Stimulated activated memory B cell treated with anti-CD40 and anti-IgM and Interleukin-4, amounts not matched to agents 10 μg/mL and 1 μg/mL and 100 μg/mL, for 72 hours (primary cell): ENCODE data around the gene PITX1.

ENCODE experiments used
- ATAC-seq: fragments of 150-1000 bp; cut with Tn5 transposase; 2 replicates; pipeline ENCODE4 v1.10.0; 2021
- H3K27ac Mint-ChIP-seq: one replicate; pipeline ENCODE4 v1.8.0; 2022; ENCODE audit warnings: mild to moderate bottlenecking, mixed read lengths
- H3K27me3 Mint-ChIP-seq: one replicate; pipeline ENCODE4 v1.8.0; 2022; ENCODE audit warnings: mixed read lengths
- H3K36me3 Mint-ChIP-seq: one replicate; pipeline ENCODE4 v1.8.0; 2022; ENCODE audit warnings: mixed read lengths
- H3K4me1 Mint-ChIP-seq: one replicate; pipeline ENCODE4 v1.8.0; 2022; ENCODE audit warnings: mixed read lengths
- H3K4me3 Mint-ChIP-seq: one replicate; pipeline ENCODE4 v1.8.0; 2022; ENCODE audit warnings: mild to moderate bottlenecking, moderate library complexity, mixed read lengths
- H3K9me3 Mint-ChIP-seq: one replicate; pipeline ENCODE4 v1.8.0; 2022; ENCODE audit warnings: mixed read lengths

The PITX1 gene

DNA sequence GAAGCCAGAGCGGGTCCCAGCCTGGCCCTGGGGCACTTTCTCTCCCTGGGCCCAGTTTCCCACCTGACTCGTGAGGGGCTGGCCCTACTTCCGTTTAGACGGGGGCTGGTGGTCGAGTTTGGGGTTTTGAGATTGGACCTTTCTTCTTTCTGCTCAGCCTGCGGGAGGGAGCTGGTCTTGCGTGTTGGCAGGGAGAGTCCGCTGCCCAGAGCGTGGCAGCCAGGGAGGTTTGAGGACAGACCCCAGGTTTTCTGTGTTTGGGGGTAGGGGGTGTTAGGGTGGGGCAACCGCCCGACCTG lies 6.0 kb upstream of the PITX1 start:
- Mint-ChIP-seq H3K27me3 (peaks cover 92% of the 10 kb centered on the region), H3K4me3 (no peak overlapping the region), H3K9me3 (no peaks in the 10 kb centered on the region), H3K4me1 (peaks cover 19% of the 10 kb centered on the region), H3K36me3 (no peaks in the 10 kb centered on the region), H3K27ac (no peak overlapping the region)
- ATAC-seq: no peak

DNA sequence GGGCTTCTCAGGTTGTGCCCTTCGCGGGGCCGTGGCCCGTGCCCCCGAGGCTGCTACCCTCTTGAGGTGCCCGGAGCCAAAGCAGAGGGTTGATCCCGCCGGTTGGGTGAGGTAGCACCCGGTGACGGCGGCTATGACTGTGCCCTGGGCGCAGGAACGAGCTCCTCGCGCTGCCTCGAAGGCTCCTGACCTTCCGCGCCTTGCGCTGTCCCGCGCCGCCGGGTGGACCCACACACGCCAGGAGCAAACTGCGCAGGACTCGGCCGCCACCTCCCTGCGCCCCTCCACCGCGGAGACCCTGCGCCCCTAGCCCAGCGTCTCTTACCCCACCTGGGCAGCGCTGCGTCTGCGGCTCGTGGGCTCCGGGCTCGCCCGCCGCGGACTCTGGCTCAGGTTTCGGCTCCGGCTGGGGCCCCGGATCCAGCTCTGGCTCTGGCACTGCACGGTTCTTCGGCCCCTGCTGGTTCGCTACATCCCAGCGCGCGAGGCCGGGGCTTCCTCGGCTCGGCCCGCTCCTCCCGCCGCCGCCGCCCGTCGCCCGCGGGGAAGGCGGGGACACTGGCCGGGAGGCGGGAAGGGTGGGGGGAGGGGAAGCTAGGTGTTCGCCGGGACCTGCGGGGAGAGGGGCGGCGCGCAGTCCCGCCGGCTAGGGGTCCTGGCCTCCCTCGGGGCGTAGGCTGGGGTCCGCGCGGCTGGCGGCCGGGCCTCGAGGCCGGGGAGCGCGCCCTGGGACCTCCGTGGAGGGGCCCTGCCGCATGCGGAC lies 5.4 kb upstream of the PITX1 start:
- Mint-ChIP-seq H3K27ac (no peak overlapping the region), H3K9me3 (no peaks in the 10 kb centered on the region), H3K27me3 (peaks cover 92% of the 10 kb centered on the region), H3K4me3 (no peak overlapping the region), H3K4me1 (peaks cover 25% of the 10 kb centered on the region), H3K36me3 (no peaks in the 10 kb centered on the region)
- no peak for ATAC-seq

DNA sequence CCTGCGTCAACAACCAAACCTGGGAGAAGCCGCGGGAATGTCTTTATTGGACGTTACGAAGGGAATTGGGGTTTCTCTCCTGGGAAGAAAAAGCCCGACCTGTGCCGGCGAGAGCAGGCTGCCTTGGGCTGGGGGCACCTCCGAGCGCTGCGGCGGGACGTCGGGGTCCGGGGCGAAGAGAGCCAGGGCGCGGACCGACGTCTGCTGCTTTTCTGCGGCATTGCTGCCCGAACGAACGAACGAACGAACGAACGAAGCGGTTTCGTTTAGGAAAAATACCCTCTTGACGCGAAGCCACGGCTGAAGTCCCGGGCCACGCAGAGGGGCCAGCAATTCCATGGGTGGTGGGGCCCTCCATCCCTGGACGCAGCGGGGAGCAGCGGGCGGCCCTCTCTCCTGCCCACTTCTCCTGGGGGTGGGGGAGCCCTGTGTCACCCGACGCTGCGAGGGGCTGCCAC lies 4.8 kb upstream of the PITX1 start:
- Mint-ChIP-seq H3K4me1 (peaks cover 28% of the 10 kb centered on the region), H3K27ac (no peak overlapping the region), H3K4me3 (no peak overlapping the region), H3K9me3 (no peaks in the 10 kb centered on the region), H3K27me3 (peaks cover 89% of the 10 kb centered on the region), H3K36me3 (no peaks in the 10 kb centered on the region)
- ATAC-seq: no peak

DNA sequence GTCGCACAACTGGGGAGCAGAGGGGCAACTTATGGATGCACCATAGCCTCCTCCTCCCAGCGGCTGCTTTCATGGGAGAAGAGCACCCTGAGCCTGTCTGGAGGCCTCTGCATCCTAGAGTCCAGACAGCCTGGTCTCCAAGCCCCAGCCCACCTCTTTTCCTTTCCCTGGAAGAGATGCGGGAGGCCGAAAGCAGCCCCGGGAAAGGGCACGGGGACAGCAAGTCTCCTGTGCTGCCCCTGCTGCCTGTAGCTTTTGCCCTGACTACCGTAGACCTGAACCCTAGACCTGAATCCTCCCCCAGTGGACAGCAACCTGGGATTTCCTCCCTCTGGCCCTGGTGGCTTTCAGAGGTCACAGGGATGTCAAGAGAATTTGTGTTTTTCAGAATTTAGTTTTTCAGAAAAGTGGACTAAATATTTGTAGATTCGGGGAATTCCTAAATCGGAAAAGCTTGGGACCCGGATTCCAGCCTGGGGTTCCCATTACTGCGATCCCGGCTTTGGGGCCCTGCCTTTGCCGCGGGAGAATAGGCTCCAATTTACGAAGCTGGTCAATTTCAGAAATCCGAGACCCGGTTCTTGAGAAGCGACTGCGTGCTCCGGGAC lies 4.3 kb upstream of the PITX1 start:
- Mint-ChIP-seq H3K4me1 (peaks cover 31% of the 10 kb centered on the region), H3K27ac (no peak overlapping the region), H3K4me3 (no peak overlapping the region), H3K9me3 (no peaks in the 10 kb centered on the region), H3K36me3 (no peaks in the 10 kb centered on the region), H3K27me3 (peaks cover 88% of the 10 kb centered on the region)
- no peak for ATAC-seq

DNA sequence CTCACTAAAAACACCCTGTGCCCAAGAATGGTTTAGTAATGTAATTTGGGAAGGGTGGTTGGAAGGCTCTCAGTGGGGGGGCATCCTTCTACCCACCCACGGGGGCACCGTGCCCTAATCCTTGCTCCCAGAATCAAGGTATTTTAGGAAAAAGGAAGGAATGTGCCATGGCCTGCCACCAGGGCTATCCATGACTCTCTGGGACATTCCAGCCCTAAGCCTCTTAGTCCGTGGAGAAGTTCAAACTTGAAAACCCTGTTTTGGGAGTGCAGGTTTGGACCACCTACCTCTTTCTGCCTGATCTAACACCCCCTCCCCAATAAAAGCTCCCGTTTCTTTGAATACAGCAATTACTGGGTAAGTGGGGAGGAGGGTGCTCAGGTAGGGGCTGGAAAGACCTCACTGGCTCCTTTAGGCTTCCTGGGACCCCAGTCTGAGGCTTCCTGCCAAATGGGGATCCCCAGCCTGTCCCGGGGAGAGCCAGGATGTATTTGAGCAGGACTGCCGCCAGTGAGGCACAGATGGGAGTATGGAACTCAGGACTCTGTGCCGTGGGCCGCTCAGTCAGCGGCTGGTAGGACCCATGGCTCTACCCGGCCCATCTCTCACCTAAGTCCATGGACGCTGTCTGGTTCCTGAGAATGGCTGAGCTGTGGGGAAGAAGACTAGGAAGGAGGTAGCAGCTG lies 3.6 kb upstream of the PITX1 start:
- Mint-ChIP-seq H3K4me3 (no peak overlapping the region), H3K27ac (no peak overlapping the region), H3K36me3 (no peaks in the 10 kb centered on the region), H3K9me3 (no peaks in the 10 kb centered on the region), H3K4me1 (peaks cover 35% of the 10 kb centered on the region), H3K27me3 (peaks cover 87% of the 10 kb centered on the region)
- no peak for ATAC-seq

DNA sequence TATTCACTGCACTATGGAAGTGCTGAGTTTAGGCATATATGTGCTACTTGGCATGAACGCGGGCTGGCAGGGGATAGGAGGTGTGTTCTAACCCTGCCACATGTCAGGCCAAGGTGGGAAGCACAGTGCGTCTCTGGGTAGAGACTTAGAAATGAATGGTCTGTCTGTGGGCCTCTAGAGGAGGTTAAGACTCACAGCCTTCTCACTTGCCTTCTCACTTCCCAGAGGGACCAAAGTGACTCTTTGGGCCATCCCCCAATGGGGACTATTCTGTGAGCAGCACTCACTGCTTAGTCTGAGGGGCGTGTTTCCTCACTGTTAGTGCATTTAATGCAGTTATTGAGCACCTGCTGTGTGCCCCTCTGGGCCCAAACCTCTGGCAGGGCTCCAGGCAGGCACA lies 2.4 kb upstream of the PITX1 start:
- H3K36me3 Mint-ChIP-seq: no peaks in the 10 kb centered on the region
- H3K4me1 Mint-ChIP-seq: peaks cover 43% of the 10 kb centered on the region
- no peaks in the 10 kb centered on the region for H3K9me3 Mint-ChIP-seq
- H3K27me3 Mint-ChIP-seq: peaks cover 86% of the 10 kb centered on the region
- H3K4me3 Mint-ChIP-seq: no peak overlapping the region
- no peak for ATAC-seq
- H3K27ac Mint-ChIP-seq: no peak overlapping the region

DNA sequence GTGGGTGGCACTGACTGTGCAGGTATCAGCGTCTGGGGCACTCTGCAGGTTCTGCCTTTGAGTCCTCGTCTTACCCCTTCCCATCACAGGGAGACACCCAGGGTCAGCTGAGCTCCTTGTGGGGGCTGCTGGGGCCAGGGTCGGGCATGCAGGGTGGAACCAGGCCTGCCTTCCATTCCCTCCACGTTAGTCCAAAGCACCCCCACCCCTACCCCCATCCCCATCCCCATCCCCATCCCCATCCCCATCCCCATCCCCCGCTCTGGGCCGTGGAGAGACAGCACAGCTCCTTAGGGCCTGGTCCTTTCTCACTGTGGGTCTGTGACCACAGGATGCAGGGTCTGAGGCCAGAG lies 1.6 kb upstream of the PITX1 start:
- ATAC-seq: no peak
- no peaks in the 10 kb centered on the region for H3K36me3 Mint-ChIP-seq
- H3K27ac Mint-ChIP-seq: no peak overlapping the region
- no peak overlapping the region for H3K4me3 Mint-ChIP-seq
- H3K27me3 Mint-ChIP-seq: peaks cover 86% of the 10 kb centered on the region
- no peaks in the 10 kb centered on the region for H3K9me3 Mint-ChIP-seq
- peaks cover 45% of the 10 kb centered on the region for H3K4me1 Mint-ChIP-seq

DNA sequence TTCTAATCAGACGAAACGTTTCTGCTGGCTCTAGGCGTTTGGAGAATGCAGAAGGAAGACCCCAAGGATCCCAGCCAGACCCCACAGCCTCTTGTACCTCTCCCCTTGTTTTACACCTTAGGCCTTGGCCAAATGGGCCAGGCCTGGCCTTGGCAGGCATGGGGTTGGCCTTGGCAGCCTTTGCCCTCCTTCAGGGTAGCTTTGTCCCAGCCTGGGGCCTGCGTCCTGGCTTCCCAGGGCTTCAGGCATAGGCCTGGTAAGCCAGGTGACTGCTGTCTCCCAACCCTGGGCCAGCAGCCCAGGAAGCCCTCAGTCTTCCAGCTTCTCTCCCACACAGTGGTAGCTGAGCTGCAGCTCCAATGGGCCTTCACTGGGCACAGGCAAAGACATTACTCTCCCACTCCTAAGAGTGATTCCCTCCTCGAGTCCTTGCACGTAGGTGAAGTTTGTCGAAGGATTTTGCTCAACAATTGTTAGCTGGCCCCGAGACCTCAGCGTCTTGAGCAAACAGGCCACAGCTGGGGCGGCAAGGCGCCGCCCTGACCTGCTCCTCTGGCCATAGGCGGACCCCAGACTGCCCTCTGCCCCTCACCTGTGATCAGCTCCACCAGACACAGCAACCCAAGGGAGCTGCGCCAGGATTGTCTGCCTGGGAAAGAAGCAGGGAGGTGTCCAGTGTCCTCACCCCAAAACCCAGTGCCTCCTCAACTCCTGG lies 1.1 kb upstream of the PITX1 start:
- peaks cover 45% of the 10 kb centered on the region for H3K4me1 Mint-ChIP-seq

DNA sequence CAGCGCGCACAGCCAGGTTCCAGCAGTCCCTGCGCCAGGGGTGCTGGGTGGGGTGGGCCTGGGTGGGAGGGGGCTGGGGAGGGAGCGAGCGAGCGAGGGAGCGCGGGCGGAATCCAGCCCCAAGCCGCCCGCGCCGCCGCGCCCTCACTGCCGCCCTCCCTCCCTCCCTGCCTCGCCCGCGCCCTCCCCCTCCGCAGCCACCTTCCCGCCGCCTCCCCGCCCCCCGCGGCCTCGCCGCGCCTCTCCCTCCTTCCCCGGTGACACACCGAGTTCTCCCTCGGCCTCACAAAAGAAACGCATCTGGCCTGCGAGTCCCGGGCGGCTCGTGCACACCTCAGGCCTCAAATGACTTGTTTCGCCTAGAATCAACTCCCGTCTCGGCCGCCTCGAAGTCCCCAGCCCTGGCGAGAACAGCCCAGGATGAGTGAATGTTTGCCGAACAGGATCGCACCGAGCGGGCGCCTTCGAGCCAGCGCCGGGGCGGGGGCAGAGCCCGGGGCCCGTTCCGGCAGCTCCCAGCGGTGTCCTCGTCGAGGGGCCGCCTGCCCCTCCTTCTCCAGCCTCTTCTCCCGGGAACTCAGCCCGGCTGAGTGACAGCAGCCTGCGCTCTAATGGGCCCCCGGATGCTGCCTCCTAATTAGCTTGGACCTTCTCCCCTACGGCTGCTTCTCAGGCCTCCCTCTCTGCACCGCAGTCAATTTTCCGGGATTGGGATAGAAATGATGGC lies 371 bp upstream of the PITX1 start:
- peak; percentile 48 for ATAC-seq
- Mint-ChIP-seq H3K9me3 (peaks cover 7% of the 10 kb centered on the region), H3K36me3 (peaks cover 6% of the 10 kb centered on the region), H3K4me1 (peaks cover 47% of the 10 kb centered on the region), H3K27me3 (peaks cover 89% of the 10 kb centered on the region), H3K27ac (no peak overlapping the region), H3K4me3 (peak overlapping the region; percentile 82)

More for the DNA sequence above, 1.1 kb upstream of the PITX1 start:
- no peaks in the 10 kb centered on the region for H3K36me3 Mint-ChIP-seq
- H3K4me3 Mint-ChIP-seq: peak overlapping the region; percentile 82
- ATAC-seq: no peak
- no peak overlapping the region for H3K27ac Mint-ChIP-seq
- no peaks in the 10 kb centered on the region for H3K9me3 Mint-ChIP-seq
- peaks cover 86% of the 10 kb centered on the region for H3K27me3 Mint-ChIP-seq

DNA sequence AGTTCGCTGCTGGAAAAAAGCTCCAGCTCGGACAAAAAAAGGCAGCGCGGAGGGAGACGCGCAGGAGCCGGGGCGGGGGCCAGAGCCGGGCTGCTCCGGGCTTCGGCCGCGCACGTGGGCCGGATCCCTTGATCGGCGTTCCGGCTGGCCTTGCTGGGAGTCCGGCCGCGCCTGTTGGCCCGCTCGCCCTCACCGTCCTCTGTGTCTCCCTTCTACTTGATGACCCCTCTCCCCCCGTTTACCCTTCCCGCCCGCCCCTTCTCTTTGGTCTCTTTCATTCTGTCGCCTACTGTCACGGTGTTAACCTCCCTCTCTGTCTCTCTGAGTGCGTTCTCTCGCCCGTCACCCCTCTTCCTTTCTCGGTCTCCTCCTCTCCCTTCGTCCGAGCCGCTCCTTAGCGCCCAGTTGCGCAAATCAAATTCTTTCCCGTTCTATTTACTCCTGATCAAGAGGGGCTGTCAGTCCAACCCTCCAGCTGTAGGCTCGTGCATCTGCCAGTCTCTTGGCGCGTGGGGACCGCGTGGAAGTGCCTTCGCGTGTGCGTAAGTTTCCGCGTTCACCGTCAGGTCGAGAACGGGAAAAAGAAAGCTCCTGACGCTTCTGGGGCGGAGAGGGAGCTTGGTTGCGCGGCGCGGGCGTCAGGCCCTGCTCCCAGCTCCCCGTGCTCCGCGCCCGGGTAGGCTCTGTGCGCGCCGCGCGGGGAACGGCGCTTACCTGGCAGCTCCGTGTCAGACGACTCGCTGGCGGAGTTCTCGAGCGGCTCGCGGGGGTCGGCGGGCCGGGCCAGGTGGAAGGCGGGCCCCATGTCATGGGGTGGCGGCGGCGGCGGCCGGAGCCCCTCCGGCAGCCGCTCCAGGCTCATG lies 798 bp downstream of the PITX1 start:
- Mint-ChIP-seq H3K36me3 (peaks cover 8% of the 10 kb centered on the region), H3K27me3 (peaks cover 92% of the 10 kb centered on the region), H3K4me1 (peaks cover 44% of the 10 kb centered on the region), H3K9me3 (peaks cover 8% of the 10 kb centered on the region), H3K27ac (no peak overlapping the region), H3K4me3 (peak overlapping the region; percentile 79)
- ATAC-seq: no peak

DNA sequence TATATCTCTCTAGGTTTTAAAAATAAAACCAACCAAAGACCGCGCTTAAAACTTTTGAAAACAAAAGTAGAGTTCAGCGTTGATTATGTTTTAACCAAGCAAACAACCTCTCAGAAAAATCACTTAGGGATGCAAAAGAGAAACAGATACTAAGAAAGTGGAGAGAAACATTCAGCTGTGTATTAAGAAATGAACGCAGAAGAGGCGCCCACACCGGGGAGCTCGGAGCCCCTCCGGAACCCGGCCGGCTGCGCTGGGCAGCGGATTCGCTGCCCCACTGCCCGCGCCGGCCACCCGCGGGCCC lies 1.4 kb downstream of the PITX1 start:
- peaks cover 91% of the 10 kb centered on the region for H3K27me3 Mint-ChIP-seq
- H3K36me3 Mint-ChIP-seq: peaks cover 8% of the 10 kb centered on the region
- no peak for ATAC-seq
- H3K27ac Mint-ChIP-seq: no peak overlapping the region
- H3K9me3 Mint-ChIP-seq: peaks cover 8% of the 10 kb centered on the region
- H3K4me3 Mint-ChIP-seq: no peak overlapping the region
- H3K4me1 Mint-ChIP-seq: peaks cover 45% of the 10 kb centered on the region

DNA sequence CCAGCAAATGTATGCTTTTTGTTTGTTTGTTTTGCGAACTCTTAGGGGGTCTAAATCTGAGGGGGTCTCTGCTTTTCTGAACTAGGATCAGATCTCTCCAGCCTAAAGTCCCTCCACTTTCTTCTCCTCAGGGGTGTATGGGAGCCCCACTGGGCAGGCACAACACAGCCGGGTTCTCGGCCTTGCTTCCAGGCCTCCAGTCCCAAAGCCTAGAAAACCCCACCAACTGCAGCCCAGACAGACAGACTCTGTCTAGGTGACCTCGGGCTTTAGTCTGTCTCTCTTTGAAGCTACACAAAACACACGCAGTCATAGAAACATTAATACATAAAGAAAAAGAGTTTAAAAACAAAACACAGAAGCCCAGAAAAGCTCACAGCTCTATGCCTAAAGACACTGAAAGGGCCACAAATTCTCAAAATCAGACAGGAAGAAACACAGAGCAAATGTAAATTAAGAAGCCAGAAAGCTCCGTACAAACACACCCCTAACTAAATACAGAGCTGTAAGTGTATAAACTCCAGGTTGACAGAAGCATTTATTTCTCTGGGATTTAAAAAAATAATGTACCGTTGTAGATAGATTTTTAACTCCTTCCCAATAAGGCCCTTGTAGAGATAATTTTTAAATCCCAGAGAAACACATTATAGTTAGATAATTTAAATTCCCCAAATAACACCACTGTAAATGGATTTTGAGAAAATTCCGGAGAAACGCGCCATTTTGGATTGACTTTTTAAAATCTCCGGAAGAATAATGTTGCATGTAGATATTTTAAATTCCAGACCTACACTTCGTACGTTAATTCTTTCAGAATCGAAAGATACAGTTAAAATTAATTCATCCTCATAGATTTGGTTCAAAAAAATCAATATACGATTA lies 2.0 kb downstream of the PITX1 start:
- Mint-ChIP-seq H3K27ac (no peak overlapping the region), H3K27me3 (peaks cover 91% of the 10 kb centered on the region), H3K9me3 (peaks cover 8% of the 10 kb centered on the region), H3K4me3 (peak overlapping the region; percentile 61), H3K4me1 (peaks cover 49% of the 10 kb centered on the region), H3K36me3 (peaks cover 8% of the 10 kb centered on the region)
- no peak for ATAC-seq

DNA sequence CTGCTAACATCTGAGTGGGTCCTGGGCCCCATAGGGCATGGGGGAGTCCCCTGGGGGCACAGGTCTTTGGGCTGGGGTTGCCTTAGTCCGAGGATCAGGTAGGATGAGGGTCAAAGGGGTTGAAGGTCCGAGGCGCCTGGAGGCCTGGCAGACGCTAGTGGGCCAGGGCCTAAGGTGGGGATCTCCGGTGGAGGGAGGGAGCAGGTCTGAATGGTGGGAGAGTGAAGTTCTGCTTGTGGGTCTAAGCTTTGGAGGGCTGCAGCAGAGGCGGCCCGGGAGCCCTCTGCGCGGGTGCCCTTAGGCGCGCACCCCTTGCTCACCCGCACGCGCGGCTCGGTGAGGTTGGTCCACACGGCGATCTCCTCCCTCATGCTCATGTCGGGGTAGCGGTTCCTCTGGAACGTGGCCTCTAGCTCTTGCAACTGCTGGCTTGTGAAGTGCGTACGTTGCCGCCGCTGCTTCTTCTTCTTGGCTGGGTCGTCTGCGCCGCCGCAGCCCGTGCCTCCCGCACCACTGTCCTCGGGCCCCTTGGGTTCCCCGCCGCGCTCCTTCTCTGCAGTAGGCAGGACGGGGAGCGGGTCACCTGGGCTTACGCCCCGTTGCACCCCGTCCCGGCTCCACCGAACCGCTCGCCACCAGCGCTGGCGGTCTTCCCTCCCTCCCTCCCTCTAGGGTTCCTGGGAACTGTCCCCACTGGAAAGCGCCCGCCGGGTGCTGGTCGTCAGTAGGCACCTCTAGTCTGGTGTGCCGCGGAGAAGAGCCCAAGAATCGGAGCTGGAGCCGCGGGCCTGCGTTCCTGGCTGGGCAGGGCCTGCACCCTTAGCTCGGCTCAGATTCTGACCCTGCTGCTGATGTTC lies 2.8 kb downstream of the PITX1 start:
- Mint-ChIP-seq H3K27me3 (peaks cover 91% of the 10 kb centered on the region), H3K4me1 (peaks cover 49% of the 10 kb centered on the region), H3K4me3 (peak overlapping the region; percentile 10), H3K9me3 (peaks cover 8% of the 10 kb centered on the region), H3K36me3 (peaks cover 8% of the 10 kb centered on the region), H3K27ac (no peak overlapping the region)
- peak; percentile 13 for ATAC-seq
